A375 (cell line): ENCODE measurements around the gene TREH. TPM values are rescaled to one million over a fixed set of nuclear protein-coding genes. Genes with fewer than 3 reads are reported as not detected.

ENCODE experiments used
- small RNA-seq: library from RNA; depleted of rRNA; stranded (forward); fragments of <200 nt; gene quantifications from one replicate; pipeline ENCODE3, GENCODE V24; 2014
- total RNA-seq: library from RNA; depleted of rRNA; stranded (reverse); fragments of >200 nt; shearing (Covaris generic); gene quantifications from 2 replicates; pipeline ENCODE4 v1.2.3, GENCODE V29; 2014; rRNA removed

Gene TREH, protein sequence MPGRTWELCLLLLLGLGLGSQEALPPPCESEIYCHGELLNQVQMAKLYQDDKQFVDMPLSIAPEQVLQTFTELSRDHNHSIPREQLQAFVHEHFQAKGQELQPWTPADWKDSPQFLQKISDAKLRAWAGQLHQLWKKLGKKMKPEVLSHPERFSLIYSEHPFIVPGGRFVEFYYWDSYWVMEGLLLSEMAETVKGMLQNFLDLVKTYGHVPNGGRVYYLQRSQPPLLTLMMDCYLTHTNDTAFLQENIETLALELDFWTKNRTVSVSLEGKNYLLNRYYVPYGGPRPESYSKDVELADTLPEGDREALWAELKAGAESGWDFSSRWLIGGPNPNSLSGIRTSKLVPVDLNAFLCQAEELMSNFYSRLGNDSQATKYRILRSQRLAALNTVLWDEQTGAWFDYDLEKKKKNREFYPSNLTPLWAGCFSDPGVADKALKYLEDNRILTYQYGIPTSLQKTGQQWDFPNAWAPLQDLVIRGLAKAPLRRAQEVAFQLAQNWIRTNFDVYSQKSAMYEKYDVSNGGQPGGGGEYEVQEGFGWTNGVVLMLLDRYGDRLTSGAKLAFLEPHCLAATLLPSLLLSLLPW
- total RNA-seq: not detected in 2 replicates

DNA sequence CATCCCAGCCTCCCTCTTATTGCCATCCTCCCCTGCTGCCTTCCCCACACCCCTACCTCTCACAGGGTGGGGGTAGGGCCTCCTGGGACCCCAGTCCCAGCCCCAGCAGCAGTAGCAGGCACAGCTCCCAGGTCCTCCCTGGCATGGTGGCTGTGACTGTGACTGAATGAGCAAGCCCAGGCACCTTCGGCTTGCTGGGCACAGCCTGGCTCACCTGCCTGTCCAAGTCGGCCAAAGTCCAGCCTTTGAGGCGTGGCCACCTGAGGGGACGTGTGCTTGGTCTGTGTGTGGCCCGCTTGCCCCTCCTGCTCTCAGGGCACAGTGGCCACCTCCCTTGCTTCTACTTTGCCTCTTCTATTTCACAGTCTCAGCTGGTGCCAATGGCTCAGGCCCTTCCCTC lies at the start of gene TREH:
TREH (minus strand) TSS at position 168 of the 400 bp plus-strand sequence; CDS start at position 145, 23 bp downstream.

DNA sequence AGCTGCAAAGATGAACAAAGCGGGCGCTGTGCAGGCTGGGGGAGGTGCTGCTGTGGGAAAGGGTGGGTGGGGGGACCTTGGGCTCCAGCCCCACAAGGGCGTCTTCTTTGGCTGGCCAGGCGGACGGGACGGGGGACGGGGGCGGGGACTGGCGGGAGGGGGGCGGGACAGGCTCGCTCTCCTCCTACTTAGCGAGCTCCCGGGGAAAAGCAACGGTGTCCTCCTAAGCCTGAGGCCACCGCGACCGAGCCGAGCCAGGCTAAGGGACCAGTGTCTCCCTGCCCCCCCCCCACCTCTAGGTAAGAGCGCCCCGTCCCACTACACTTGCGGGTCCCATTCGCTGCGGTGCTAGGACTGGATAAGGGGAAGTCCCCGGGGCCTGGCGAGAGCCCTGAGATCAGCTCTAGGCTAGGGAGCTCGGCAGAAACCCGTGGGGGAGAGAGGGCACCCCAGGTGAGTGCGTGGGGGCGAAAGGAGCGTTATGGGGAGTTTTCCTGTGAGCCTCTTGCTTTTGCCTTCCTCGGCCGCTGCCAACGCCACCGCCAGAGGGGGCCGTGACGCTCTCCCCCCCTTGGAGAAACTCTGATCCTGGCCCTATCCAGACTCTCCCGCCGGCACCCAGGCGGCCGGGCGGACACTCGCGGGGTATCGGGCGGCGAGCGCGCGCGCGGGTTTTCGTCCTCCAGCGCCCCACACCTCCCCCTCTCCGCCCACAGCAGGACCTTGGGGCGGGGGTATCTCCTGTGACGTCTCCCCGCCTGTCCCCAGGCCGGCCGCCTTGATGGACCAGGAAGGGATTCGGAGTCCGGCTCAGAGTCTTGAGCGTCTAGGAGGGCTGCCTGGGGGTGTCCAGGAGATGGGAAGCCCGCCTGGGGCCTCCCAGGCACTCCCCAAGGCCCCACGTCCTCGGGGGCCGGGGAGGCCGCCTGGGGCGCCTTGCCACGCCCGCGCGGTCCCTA lies 71.8 kb downstream of the TREH start, which contains the start of gene PHLDB1:
PHLDB1 (plus strand) TSS at position 215 of the 959 bp plus-strand sequence. CDS start 6,222 bp downstream, outside the sequence.

Small RNA genes lying within 50 kb of the gene (small RNA-seq; reads per million reads assigned to genes)
- not detected for gene RNU6-376P

Other genes with a start within 250 kb of the TREH start
- gene KMT2A, start 243.2 kb downstream of the TREH start, total RNA-seq: 37.5 and 45.8 TPM in 2 replicates
- 0.38 and 2.7 TPM in 2 replicates for gene TTC36, start 152.2 kb downstream of the TREH start, total RNA-seq
- 1.8 and 4.7 TPM in 2 replicates for gene TMEM25, start 148.5 kb downstream of the TREH start, total RNA-seq
- gene IFT46, start 113.7 kb downstream of the TREH start, total RNA-seq: 28.7 and 37.0 TPM in 2 replicates
- 144 and 160 TPM in 2 replicates for gene ARCN1, start 107.2 kb downstream of the TREH start, total RNA-seq
- gene PHLDB1, start 72.0 kb downstream of the TREH start, total RNA-seq: 66.2 and 75.3 TPM in 2 replicates
- 61.6 and 63.4 TPM in 2 replicates for gene DDX6, start 111.5 kb upstream of the TREH start, total RNA-seq
- gene CXCR5, start 204.2 kb upstream of the TREH start, total RNA-seq: not detected in 2 replicates
- gene BCL9L, start 246.3 kb upstream of the TREH start, total RNA-seq: 20.1 and 20.4 TPM in 2 replicates